Activated T-cell treated with anti-CD3 and anti-CD28 coated beads, Interleukin-2, amount 50 U/mL, for 24 hours (primary cell): Measurements from ENCODE around the gene VPS72.
"Not testable (repeated sequence)": the region's sequence is repeated elsewhere in the genome, so short reads cannot be mapped to it uniquely, and the experiment has no call there.

Experiments
- DNase-seq: peaks from one replicate; pipeline ENCODE4 v3.0.0-alpha.2; 2020
- H3K27ac Mint-ChIP-seq: 2 replicates; pipeline ENCODE4 v1.8.0; 2020; ENCODE audit warnings: mild to moderate bottlenecking, mixed read lengths
- H3K27me3 Mint-ChIP-seq: 2 replicates; pipeline ENCODE4 v1.8.0; 2020; ENCODE audit warnings: mixed read lengths
- H3K36me3 Mint-ChIP-seq: 2 replicates; pipeline ENCODE4 v1.8.0; 2020; ENCODE audit warnings: low read depth, mixed read lengths
- H3K4me1 Mint-ChIP-seq: 2 replicates; pipeline ENCODE4 v1.8.0; 2020; ENCODE audit warnings: low read depth, mixed read lengths
- H3K4me3 Mint-ChIP-seq: 2 replicates; pipeline ENCODE4 v1.8.0; 2020; ENCODE audit warnings: mild to moderate bottlenecking, moderate library complexity, mixed read lengths
- H3K9me3 Mint-ChIP-seq: 2 replicates; pipeline ENCODE4 v1.8.0; 2020; ENCODE audit warnings: mixed read lengths

The VPS72 gene

DNA sequence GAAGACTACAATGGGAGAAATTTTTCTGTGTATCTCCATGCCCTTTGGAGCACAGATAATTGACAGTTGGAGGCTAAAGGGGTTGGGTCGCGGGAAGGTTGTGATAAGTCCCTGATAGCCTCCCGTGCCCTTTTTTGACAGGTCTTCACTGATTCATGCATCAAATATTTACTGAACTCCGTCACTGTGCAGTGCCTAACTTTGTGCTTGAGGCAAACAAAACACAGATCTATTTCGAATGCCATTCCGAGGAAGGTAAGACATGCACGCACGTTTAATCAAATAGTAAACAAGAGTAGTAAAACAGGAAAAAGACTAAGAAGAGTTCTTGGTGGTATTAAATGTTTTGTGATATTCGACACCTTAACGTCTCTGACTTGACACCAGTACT lies 7.9 kb upstream of the VPS72 start:
- H3K27ac Mint-ChIP-seq, result peak overlapping the region; percentile 98
- no peak for DNase-seq
- H3K36me3 Mint-ChIP-seq, result peaks cover 36% of the 10 kb centered on the region
- peaks cover 39% of the 10 kb centered on the region for H3K4me1 Mint-ChIP-seq
- peak overlapping the region; percentile 92 for H3K4me3 Mint-ChIP-seq
- no peaks in the 10 kb centered on the region for H3K27me3 Mint-ChIP-seq
- H3K9me3 Mint-ChIP-seq, result no peaks in the 10 kb centered on the region

DNA sequence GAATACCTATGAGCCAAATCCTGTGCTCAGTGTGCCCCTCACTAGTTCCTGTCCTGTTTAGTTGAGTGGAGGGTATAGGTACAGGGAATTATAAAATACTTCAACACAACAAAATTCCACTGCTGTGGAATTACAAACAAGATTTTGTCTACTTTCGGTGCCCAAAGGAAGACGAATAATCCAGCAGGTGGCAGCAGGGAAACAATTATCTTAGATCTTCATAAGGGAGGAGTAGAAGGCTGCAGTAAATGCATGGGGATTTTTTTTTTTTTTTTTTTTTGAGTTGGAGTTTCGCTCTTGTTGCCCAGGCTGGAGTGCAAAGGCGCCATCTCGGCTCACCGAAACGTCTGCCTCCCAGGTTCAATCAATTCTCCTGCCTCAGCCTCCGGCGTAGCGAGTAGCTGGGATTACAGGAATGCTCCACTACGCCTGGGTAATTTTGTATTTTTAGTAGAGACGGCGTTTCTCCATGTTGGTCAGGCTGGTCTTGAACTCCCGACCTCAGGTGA lies 6.3 kb upstream of the VPS72 start:
- peak; percentile 46 for DNase-seq
- no peaks in the 10 kb centered on the region for H3K27me3 Mint-ChIP-seq

DNA sequence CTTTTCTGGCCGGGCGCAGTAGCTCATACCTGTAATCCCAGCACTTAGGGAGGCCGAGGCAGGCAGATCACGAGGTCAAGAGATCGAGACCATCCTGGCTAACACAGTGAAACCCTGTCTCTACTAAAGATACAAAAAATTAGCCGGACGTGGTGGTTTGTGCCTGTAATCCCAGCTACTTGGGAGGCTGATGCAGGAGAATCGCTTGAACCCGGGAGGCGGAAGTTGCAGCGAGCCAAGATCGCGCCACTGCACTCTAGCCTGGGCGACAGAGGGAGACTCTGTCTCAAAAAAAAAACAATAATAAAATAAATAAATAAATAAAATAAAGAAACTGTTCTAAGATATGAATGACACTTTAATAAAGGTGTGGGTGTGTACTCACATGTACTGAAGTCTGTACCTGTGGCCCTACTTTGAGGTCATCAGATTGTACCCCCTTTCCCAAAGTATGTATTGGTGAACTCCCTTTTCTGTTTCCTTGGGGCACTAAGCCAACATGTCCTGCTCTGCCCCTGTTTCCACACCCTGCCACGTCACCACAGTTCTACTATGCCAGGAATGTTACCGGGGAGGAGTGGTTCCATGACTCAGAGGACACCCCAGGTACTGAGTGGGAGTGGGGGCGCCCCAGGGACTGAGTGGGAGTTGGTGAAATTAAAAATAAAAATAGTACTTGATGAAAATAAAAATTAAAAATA lies 5.0 kb upstream of the VPS72 start:
- not testable (repeated sequence) for H3K9me3 Mint-ChIP-seq

More for the DNA sequence above, 6.3 kb upstream of the VPS72 start:
- Mint-ChIP-seq H3K9me3 (no peaks in the 10 kb centered on the region), H3K27ac (no peak overlapping the region), H3K4me1 (peaks cover 29% of the 10 kb centered on the region), H3K36me3 (peaks cover 25% of the 10 kb centered on the region), H3K4me3 (peak overlapping the region; percentile 42)

DNA sequence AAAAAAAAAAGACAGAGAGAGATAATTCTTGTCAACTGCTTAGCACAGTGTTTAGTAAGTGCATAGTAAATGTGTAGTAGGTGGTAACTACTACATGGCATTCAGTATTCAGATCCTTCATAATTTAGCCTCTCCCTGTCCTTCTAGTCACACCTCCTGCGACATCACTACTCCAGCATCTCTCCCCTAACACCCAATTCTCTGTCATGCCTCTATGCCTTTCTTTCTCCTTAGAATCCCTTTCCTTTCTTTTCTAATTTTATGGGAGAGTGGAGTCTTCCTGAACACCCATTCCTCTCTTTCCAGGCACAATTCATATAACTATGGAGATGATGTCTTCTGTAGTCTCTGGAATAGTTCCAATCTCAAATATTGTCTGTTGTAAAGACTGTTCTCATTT lies 3.9 kb upstream of the VPS72 start:
- no peaks in the 10 kb centered on the region for H3K27me3 Mint-ChIP-seq
- DNase-seq, result no peak
- peaks cover 28% of the 10 kb centered on the region for H3K4me1 Mint-ChIP-seq
- no peak overlapping the region for H3K27ac Mint-ChIP-seq
- H3K9me3 Mint-ChIP-seq, result no peaks in the 10 kb centered on the region
- H3K36me3 Mint-ChIP-seq, result peaks cover 14% of the 10 kb centered on the region
- H3K4me3 Mint-ChIP-seq, result no peak overlapping the region

More for the DNA sequence above, 5.0 kb upstream of the VPS72 start:
- H3K36me3 Mint-ChIP-seq, result peaks cover 18% of the 10 kb centered on the region
- not testable (repeated sequence) for H3K27ac Mint-ChIP-seq, DNase-seq, H3K27me3 Mint-ChIP-seq, H3K4me3 Mint-ChIP-seq
- peaks cover 30% of the 10 kb centered on the region for H3K4me1 Mint-ChIP-seq

DNA sequence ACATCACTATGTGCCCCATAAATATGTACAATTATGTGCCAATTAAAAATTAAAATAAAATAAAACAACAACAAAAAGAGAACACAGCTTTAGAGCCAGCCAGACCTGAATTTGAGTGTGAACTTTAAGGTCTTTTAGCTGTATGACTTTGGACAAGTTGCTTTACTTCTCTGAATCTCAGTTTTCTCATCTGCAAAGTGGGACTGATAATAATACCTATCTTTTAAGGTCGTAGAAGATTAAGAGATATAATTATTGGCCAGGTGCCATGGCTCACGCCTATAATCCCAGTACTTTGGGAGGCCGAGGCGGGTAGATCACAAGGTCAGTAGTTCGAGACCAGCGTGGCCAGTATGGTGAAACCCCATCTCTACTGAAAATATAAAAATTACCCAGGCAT lies 3.3 kb upstream of the VPS72 start:
- no peak for DNase-seq
- Mint-ChIP-seq H3K9me3 (no peaks in the 10 kb centered on the region), H3K4me1 (peaks cover 32% of the 10 kb centered on the region), H3K4me3 (no peak overlapping the region), H3K27me3 (no peaks in the 10 kb centered on the region), H3K36me3 (peaks cover 8% of the 10 kb centered on the region), H3K27ac (no peak overlapping the region)

DNA sequence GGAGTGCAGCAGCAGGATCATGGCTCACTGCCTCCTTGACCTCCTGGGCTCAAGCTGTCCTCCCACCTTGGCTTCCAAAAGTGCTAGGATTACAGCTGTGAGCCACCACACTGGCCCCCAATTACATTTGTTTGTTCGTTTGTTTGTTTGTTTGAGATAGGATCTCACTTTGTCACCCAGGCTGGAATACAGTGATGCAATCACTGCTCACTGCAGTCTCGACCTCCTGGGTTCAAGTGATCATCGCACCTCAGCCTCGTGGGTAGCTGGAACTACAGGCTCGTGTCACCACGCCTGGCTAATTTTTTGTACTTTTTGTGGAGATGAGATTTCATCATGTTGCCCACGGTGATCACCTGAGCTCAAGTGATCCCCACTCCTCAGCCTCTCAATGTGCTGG lies 2.0 kb upstream of the VPS72 start:
- peaks cover 10% of the 10 kb centered on the region for H3K36me3 Mint-ChIP-seq
- no peak overlapping the region for H3K4me3 Mint-ChIP-seq
- no peak overlapping the region for H3K27ac Mint-ChIP-seq

DNA sequence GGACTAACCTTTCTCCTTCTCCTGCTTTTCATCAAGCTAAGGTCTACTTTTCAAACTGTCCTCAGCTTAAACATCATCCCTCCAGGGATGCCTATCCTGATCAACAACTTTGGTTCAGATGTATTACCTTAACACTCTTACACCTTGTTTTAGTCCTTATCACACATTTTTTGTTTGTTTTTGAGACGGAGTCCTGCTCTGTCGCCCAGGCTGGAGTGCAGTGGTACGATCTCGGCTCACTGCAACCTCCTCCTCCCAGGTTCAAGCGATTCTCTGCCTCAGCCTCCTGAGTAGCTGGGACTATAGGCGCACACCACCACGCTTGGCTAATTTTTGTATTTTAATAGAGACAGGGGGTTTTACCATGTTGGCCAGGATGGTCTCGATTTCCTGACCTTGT lies 1.3 kb downstream of the VPS72 start:
- Mint-ChIP-seq H3K27ac (peak overlapping the region; percentile 96), H3K4me1 (peaks cover 27% of the 10 kb centered on the region), H3K4me3 (peak overlapping the region; percentile 96), H3K36me3 (peaks cover 36% of the 10 kb centered on the region)
- H3K27me3 Mint-ChIP-seq, DNase-seq, H3K9me3 Mint-ChIP-seq: not testable (repeated sequence)

More for the DNA sequence above, 2.0 kb upstream of the VPS72 start:
- H3K9me3 Mint-ChIP-seq, result no peaks in the 10 kb centered on the region
- DNase-seq, result no peak
- H3K4me1 Mint-ChIP-seq, result peaks cover 31% of the 10 kb centered on the region
- no peaks in the 10 kb centered on the region for H3K27me3 Mint-ChIP-seq

DNA sequence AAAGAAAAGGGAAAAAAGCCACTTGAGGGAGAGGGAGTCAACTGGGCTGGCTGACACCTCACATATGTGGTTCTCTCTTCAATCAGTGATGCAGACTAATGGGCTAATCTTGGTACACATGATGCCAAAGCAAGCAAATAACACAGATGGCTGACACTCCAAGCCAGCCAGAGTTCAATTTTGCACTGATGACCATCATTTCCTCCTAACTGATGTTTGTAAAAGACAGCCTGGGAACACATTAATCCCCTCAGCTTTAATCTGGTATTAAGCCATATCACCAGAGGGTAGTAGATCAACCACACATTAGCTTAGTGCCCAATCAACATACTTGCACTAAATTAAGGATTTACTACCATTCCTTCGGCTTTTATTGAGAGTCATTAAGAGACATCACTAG lies 2.8 kb downstream of the VPS72 start:
- peaks cover 27% of the 10 kb centered on the region for H3K4me1 Mint-ChIP-seq

DNA sequence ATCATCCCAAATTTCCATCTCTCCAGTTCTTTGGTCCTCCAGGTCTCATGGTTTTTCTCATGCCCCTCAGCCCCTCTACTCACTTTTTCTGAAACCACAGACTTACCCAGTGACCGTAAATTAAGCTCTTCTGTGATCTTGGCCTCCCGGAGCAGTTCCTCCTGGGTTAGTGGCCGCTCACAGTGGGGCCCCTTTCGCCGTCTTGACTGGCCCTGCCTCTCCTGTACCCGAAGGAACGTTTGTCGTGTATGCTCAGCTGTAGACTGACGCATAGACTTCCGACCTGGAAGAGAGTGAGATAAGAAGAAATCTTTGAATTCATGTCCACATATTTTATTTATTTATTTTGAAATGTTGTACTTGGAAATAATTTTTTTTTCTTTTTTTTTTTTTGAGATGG lies 5.8 kb downstream of the VPS72 start:
- Mint-ChIP-seq H3K9me3 (no peaks in the 10 kb centered on the region), H3K4me1 (peaks cover 18% of the 10 kb centered on the region), H3K4me3 (no peak overlapping the region), H3K36me3 (peaks cover 69% of the 10 kb centered on the region), H3K27ac (no peak overlapping the region), H3K27me3 (no peaks in the 10 kb centered on the region)
- DNase-seq, result no peak

More for the DNA sequence above, 2.8 kb downstream of the VPS72 start:
- Mint-ChIP-seq H3K4me3 (no peak overlapping the region), H3K27ac (peak overlapping the region; percentile 16), H3K36me3 (peaks cover 50% of the 10 kb centered on the region), H3K9me3 (no peaks in the 10 kb centered on the region), H3K27me3 (no peaks in the 10 kb centered on the region)
- DNase-seq, result no peak

DNA sequence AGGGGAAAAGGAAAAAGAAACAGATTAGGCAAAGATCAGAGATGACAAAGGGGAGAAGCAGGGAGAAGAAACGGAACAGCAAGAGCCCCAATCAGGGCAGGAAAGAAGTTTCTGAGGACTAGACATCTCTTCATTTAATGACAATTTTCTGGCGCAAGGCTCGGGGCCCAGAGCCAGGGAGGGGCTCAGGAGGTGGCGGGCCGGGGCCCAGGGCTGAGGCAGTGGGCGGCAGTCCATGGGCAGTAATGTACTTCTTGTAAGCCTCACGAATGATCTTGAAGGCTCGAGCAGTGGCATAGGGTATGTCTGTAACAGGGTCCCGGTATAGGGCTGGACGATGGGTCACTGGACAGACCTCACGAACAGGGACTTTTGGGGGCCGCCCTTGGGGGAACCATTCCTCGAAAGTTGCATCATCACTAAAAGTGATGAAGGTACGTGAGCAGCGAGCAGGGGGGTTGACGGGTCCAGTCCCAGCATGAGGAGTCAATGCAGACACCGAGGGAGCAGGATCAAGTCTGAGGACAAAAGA lies 13.4 kb downstream of the VPS72 start:
- H3K4me1 Mint-ChIP-seq, result no peaks in the 10 kb centered on the region
- no peak overlapping the region for H3K4me3 Mint-ChIP-seq
- no peak overlapping the region for H3K27ac Mint-ChIP-seq
- no peaks in the 10 kb centered on the region for H3K27me3 Mint-ChIP-seq
- H3K9me3 Mint-ChIP-seq, result no peaks in the 10 kb centered on the region
- H3K36me3 Mint-ChIP-seq, result peaks cover 86% of the 10 kb centered on the region
- DNase-seq, result no peak

DNA sequence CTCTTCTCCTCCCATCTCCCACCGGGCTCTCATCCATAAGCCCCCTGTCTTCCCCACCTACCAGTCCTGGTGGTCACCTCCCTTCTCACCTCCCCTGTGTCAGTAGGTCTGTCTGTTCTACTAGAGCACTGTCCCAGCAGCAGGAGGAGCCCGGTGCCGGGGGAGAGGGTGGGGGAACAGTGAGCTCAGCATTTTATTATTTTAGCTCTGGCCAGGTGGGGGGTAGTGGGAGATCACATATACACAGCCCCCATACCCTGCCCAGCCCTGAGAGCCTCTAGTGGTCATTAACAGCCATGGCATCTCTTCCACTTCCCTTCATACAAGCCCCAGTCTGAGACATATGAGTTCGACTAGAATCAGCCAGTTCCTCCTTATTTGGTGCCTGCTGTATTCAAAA lies 14.1 kb downstream of the VPS72 start, which contains the start of gene TMOD4:
TMOD4 (minus strand) TSS at position 119 of the 400 bp plus-strand sequence. CDS start 1,106 bp downstream, outside the sequence.
- Mint-ChIP-seq H3K27ac (peak within 1 kb of the TSS; percentile 75), H3K4me3 (no peak within 1 kb of the TSS)

DNA sequence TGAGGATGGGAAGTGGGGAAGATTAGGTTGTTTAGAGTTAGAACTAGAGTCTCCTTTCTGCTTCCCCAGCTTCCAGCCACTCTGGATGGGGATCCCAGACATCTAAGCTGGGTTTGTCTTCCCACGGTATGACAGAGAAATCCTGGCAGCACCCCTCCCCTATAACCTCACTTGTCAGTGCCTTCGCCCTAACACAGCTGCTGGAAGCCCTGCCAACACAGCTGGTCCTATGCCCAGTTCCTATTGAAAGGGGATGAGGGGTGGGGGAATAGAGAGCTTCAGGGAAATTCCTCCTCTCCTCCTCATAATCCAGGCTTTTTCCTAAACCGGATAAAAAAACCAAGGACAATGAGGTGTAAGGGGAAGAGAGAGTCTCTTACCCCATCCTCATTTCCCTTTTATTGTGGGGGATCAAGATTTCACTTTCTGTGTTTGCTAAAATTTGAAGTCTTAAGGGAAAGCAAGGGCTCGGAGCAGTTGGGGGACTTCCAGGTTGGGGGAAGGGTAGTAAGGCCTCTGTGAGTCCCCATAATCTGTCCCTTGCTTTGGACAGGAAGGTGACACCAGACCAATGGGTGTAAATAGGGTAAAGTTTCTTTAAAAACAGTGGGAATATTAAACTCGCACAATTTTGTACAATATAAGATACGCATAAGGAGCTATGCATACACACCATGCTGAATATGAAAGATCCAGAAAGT lies 14.8 kb downstream of the VPS72 start:
- H3K36me3 Mint-ChIP-seq, result peaks cover 87% of the 10 kb centered on the region
- no peaks in the 10 kb centered on the region for H3K4me1 Mint-ChIP-seq
- DNase-seq, result no peak
- H3K27ac Mint-ChIP-seq, result peak overlapping the region; percentile 75
- H3K27me3 Mint-ChIP-seq, result no peaks in the 10 kb centered on the region
- H3K4me3 Mint-ChIP-seq, result no peak overlapping the region
- H3K9me3 Mint-ChIP-seq, result no peaks in the 10 kb centered on the region

More for the DNA sequence above, 14.1 kb downstream of the VPS72 start, which contains the start of gene TMOD4:
- H3K36me3 Mint-ChIP-seq, result peaks cover 86% of the 10 kb centered on the region
- H3K27me3 Mint-ChIP-seq, result no peaks in the 10 kb centered on the region
- no peak for DNase-seq
- H3K9me3 Mint-ChIP-seq, result no peaks in the 10 kb centered on the region
- H3K4me1 Mint-ChIP-seq, result no peaks in the 10 kb centered on the region

DNA sequence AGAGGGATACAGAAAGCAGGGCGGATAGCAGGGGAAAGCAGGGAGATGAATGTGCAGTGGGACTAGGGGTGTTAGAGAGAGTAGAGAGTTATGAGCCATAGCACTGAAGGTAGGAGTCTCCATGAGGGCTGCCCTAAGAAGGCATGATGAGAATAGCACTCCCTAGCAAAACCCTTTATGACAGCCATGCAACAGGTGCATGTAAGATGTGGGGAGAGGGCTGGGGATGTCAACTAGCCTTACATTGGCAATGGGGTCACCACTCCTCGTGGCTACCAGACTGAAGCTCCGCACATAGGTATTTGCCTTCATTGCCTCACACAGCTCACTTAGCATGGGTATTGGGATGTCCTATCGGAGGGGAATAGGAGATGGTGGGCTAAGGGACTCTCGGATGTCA lies 18.8 kb downstream of the VPS72 start:
- peak overlapping the region; percentile 41 for H3K27ac Mint-ChIP-seq
- peaks cover 89% of the 10 kb centered on the region for H3K36me3 Mint-ChIP-seq
- no peaks in the 10 kb centered on the region for H3K27me3 Mint-ChIP-seq

DNA sequence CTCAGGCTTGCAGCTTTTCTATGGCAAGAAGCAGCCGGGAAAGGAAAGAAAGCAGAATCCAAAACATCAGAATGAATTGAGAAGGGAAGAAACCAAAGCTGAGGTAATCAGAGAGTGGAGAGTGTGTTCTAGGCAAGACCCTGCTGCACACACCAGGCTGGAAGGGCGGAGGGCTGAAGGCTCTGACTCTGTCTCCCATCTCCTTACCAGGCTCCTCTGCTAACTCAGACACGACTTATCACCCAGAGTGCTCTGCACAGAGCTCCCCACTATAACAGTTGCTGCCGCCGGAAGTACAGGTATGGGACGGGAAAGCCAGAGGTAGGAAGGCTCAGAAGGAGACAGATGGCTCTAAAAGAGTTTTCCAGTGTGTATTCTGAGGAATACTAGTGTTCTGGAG lies 22.9 kb downstream of the VPS72 start:
- no peak for DNase-seq
- H3K36me3 Mint-ChIP-seq, result peaks cover 75% of the 10 kb centered on the region

More for the DNA sequence above, 18.8 kb downstream of the VPS72 start:
- Mint-ChIP-seq H3K4me3 (no peak overlapping the region), H3K4me1 (peaks cover 19% of the 10 kb centered on the region), H3K9me3 (no peaks in the 10 kb centered on the region)
- DNase-seq, result no peak

More for the DNA sequence above, 22.9 kb downstream of the VPS72 start:
- peaks cover 47% of the 10 kb centered on the region for H3K4me1 Mint-ChIP-seq
- H3K27me3 Mint-ChIP-seq, result no peaks in the 10 kb centered on the region
- no peaks in the 10 kb centered on the region for H3K9me3 Mint-ChIP-seq
- peak overlapping the region; percentile 95 for H3K4me3 Mint-ChIP-seq
- peak overlapping the region; percentile 98 for H3K27ac Mint-ChIP-seq
